NT2/D1 (cell line): ENCODE data around the gene PHTF2.

ENCODE experiments used
- YY1 ChIP-seq: IDR thresholded peaks from 2 replicates; pipeline ENCODE4 v1.6.1; 2011; ENCODE audit not compliant: insufficient read length, insufficient read depth
- ZNF274 ChIP-seq: IDR thresholded peaks from 2 replicates; pipeline ENCODE4 v1.6.1; 2011; ENCODE audit warnings: mild to moderate bottlenecking, low read depth, low read length

GRCh38 chr7:77791336-77791735, 7.2 kb upstream of the PHTF2 start:
- no peak for TF ChIP-seq ZNF274
- TF ChIP-seq YY1, result no peak
